Gastroesophageal sphincter (tissue), 4 donors: ENCODE results near the gene STARD8. TPM values are rescaled to one million over a fixed set of nuclear protein-coding genes. Genes with fewer than 3 reads are reported as not detected.

Experiments used
- ATAC-seq: fragments of 150-250 bp; one replicate; pipeline ENCODE4 v1.9.1; 2016; ENCODE audit warnings: mild to moderate bottlenecking, moderate library complexity
- H3K27ac ChIP-seq, 4 donors: fragments of 200-600 bp; sonication (generic) in 3 of 4; 1 replicate in 3 of 4; 2 replicates in 1 of 4; pipeline ENCODE4 v1.5.1; 2016 to 2019
- H3K27me3 ChIP-seq: fragments of 200-600 bp; sonication (generic); one replicate; pipeline ENCODE4 v1.5.1; 2019
- H3K36me3 ChIP-seq, 2 donors: fragments of 200-600 bp; sonication (generic); one replicate each; pipeline ENCODE4 v1.5.1; 2019; ENCODE audit warnings: control low read depth in 1 of 2
- H3K4me1 ChIP-seq, 3 donors: fragments of 200-600 bp; sonication (generic); 1 replicate in 2 of 3; 2 replicates in 1 of 3; pipeline ENCODE4 v1.5.1; 2016 to 2019; ENCODE audit warnings: control low read depth in 2 of 3
- H3K4me3 ChIP-seq, 2 donors: fragments of 200-600 bp; sonication (generic); one replicate each; pipeline ENCODE4 v1.5.1; 2019; ENCODE audit warnings: mild to moderate bottlenecking in 1 of 2, moderate library complexity in 1 of 2
- H3K9me3 ChIP-seq, 3 donors: fragments of 200-600 bp; sonication (generic); one replicate each; pipeline ENCODE4 v1.5.1; 2017 to 2019; ENCODE audit warnings: control low read depth in 2 of 3
- EP300 ChIP-seq: sonication (generic); formaldehyde crosslinking; IDR thresholded peaks from one replicate; pipeline ENCODE4 v1.6.1; 2017; ENCODE audit warnings: antibody characterized with exemption, mild to moderate bottlenecking
- POLR2A ChIP-seq, 2 donors: fragments of 450-650 bp; IDR thresholded peaks; one replicate each; pipeline ENCODE4 v1.6.1; 2017; ENCODE audit warnings: antibody characterized with exemption in 2 of 2, mild to moderate bottlenecking in 2 of 2, moderate library complexity in 1 of 2
- POLR2AphosphoS5 ChIP-seq: sonication (generic); formaldehyde crosslinking; IDR thresholded peaks from one replicate; pipeline ENCODE4 v1.6.1; 2017; ENCODE audit warnings: antibody characterized with exemption
- WGBS, 2 donors: methylation state at CpG; one replicate each; pipeline ENCODE4 v1.1.5; 2018; ENCODE audit warnings: low coverage in 1 of 2; 5-methylcytosine and 5-hydroxymethylcytosine counted together
- total RNA-seq, 4 donors: library from RNA; depleted of rRNA; stranded (reverse); fragments of >200 nt; gene quantifications; one replicate each; pipeline ENCODE4 v1.1.0, GENCODE V29; 2016
- TF ChIP-seq, protein P1 (sequence below), 4 experiments: fragments of 200-600 bp in 2 of 4; fragments of 450-650 bp in 2 of 4; sonication (generic) in 1 of 4; IDR thresholded peaks; one replicate each; pipeline ENCODE4 v1.5.1; 2017 to 2019; ENCODE audit warnings: antibody characterized with exemption in 4 of 4, mild to moderate bottlenecking in 2 of 4, moderate library complexity in 2 of 4

STARD8 gene
- total RNA-seq, 4 donors from 2014 or later = 8.9 to 15.8 (median 10.8) TPM

DNA sequence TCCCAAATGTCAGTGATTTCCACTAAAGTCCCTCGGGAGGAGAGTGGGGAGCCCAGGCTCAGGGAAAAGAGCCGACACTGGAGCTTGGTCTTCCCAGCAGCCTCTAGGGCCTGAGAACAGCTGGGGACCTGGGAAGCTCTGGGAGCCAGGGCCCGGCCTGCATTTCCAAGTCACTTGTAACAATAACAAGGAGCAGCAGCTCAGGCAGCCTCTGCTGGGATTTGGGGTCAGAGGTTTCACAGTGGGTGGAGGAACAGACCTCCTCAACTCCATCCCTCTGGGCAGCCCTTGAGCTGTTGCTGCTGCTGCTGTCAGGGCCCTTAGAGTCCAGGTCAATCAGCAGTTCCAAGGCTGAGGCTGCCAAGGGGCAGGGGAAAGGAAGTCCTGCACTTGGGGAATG, 11.1 kb downstream of the STARD8 start:
- H3K27ac ChIP-seq = no peak overlapping the region
- WGBS, 2 donors = no CpG with 5 or more reads among the region's 3 CpGs
- H3K4me1 ChIP-seq = no peaks in the 10 kb centered on the region
- ATAC-seq = peak; percentile 58
- H3K9me3 ChIP-seq = no peaks in the 10 kb centered on the region
- H3K4me3 ChIP-seq = no peak overlapping the region
- H3K27me3 ChIP-seq = no peaks in the 10 kb centered on the region
- TF ChIP-seq EP300 (no peak), POLR2A (IDR thresholded peaks at IDR 0.05) (no peak), POLR2AphosphoS5 (no peak)
- TF ChIP-seq, protein P1, sequence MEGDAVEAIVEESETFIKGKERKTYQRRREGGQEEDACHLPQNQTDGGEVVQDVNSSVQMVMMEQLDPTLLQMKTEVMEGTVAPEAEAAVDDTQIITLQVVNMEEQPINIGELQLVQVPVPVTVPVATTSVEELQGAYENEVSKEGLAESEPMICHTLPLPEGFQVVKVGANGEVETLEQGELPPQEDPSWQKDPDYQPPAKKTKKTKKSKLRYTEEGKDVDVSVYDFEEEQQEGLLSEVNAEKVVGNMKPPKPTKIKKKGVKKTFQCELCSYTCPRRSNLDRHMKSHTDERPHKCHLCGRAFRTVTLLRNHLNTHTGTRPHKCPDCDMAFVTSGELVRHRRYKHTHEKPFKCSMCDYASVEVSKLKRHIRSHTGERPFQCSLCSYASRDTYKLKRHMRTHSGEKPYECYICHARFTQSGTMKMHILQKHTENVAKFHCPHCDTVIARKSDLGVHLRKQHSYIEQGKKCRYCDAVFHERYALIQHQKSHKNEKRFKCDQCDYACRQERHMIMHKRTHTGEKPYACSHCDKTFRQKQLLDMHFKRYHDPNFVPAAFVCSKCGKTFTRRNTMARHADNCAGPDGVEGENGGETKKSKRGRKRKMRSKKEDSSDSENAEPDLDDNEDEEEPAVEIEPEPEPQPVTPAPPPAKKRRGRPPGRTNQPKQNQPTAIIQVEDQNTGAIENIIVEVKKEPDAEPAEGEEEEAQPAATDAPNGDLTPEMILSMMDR (IDR thresholded peaks at IDR 0.05) = no peak
- H3K36me3 ChIP-seq = no peaks in the 10 kb centered on the region

DNA sequence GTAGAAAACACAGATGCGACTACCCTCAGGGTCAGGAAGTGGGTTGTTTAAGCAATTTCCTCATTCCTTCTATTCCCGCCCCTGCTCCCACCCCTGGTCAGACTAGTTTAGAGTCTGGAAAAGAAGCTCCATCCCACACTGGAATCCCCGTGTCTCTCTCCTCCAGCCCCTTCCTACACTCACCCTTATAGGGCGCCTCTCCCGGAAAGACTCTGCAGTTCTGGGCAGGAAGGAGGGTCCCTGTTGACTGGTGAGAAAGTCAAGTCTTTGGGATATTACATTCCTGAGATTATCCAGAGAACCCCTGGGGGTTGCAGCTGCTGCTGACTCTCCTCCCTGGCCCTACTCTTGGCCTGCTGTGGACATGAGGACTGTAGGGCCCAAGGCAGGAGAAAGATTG, 11.9 kb downstream of the STARD8 start:
- Histone ChIP-seq H3K4me3 (no peak overlapping the region), H3K9me3 (no peaks in the 10 kb centered on the region), H3K36me3 (no peaks in the 10 kb centered on the region), H3K27me3 (no peaks in the 10 kb centered on the region), H3K27ac (no peak overlapping the region), H3K4me1 (no peaks in the 10 kb centered on the region)
- TF ChIP-seq EP300 (no peak), POLR2A (IDR thresholded peaks at IDR 0.05) (no peak), POLR2AphosphoS5 (no peak)
- TF ChIP-seq, protein P1 (IDR thresholded peaks at IDR 0.05) = no peak
- peak; percentile 44 for ATAC-seq
- WGBS, 2 donors = 63 to 100% methylated on average over 1 to 3 of the region's 5 CpGs

DNA sequence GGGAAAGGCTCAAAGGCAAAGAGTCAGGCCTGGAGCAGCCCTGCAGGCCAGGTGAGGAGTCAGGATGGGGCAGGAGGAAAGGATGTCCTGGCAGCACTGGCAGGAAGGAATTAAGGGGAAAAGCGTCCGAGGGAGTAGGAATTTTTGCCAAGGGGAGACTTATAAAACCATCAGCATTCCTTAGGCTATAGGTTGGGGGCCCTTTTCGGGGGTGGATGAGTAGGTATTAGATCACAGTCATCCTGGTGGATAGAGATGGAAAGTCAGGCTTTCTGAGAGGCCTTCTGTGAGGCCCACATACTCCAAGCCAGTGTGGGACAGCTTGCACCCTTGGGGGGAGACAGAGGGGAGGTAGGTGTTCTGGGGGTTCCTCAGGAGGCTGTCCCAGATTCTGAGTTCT, 12.3 kb downstream of the STARD8 start:
- no peaks in the 10 kb centered on the region for H3K4me1 ChIP-seq
- H3K36me3 ChIP-seq = no peaks in the 10 kb centered on the region
- WGBS, 2 donors = no CpG with 5 or more reads among the region's 3 CpGs
- H3K9me3 ChIP-seq = no peaks in the 10 kb centered on the region
- no peaks in the 10 kb centered on the region for H3K27me3 ChIP-seq
- no peak for ATAC-seq
- TF ChIP-seq, protein P1 (IDR thresholded peaks at IDR 0.05) = no peak
- TF ChIP-seq EP300 (no peak), POLR2A (IDR thresholded peaks at IDR 0.05) (no peak), POLR2AphosphoS5 (no peak)
- no peak overlapping the region for H3K4me3 ChIP-seq
- H3K27ac ChIP-seq = no peak overlapping the region

DNA sequence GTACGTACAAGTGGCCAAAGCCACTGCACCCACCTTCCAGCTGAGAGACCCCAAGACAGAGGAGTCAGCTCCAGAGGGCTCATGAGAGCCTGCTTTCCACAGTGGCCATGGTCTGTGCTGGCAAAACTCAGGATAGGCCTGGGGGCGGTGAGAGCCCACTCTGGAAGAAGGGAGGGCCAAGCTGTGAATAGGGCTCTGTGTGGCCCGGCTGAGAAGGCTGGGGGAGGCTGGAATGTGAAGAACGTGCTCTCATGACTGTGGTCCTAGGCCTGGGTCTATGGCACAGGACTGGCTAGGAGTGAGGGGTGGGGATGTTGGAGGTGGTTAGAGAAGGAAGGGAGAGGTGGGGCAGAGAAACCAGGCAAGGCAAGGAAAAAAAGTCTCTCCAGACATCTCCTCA, 13.3 kb downstream of the STARD8 start:
- no peaks in the 10 kb centered on the region for H3K9me3 ChIP-seq
- no peak for ATAC-seq
- H3K27me3 ChIP-seq = no peaks in the 10 kb centered on the region

DNA sequence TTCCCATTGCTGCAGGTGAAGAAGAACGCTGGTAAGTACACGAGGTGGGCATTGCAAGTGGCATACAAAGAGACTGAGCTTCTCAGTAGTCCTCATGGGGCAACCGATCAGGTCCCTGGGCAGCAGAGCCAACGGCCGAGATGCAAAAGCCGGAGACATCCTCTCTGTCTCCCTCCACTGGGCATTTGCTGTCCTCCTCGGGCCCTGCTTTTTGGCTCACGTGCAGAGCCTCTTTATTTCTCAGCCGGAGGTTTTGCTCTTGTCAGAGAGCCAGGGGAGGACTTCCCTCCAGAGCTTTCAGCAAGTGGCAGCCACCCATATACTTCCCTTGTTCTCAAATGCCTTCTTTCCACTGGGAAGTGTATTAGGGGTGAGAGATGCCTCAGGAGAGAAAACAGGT, 18.0 kb downstream of the STARD8 start:
- TF ChIP-seq POLR2A (IDR thresholded peaks at IDR 0.05) (no peak), POLR2AphosphoS5 (no peak), EP300 (no peak)
- TF ChIP-seq, protein P1 (IDR thresholded peaks at IDR 0.05) = peak in 1 of 4 experiments; percentile 9
- Histone ChIP-seq H3K9me3 (no peaks in the 10 kb centered on the region), H3K27me3 (no peaks in the 10 kb centered on the region), H3K36me3 (no peaks in the 10 kb centered on the region), H3K4me3 (no peak overlapping the region), H3K27ac (no peak overlapping the region), H3K4me1 (peaks cover 0 to under 1% (median 0%) of the 10 kb centered on the region in 3 donors)
- no CpG with 5 or more reads among the region's 9 CpGs for WGBS, 2 donors
- ATAC-seq = peak; percentile 34

More for the DNA sequence above, 13.3 kb downstream of the STARD8 start:
- H3K4me1 ChIP-seq = no peaks in the 10 kb centered on the region
- no peak overlapping the region for H3K4me3 ChIP-seq
- no CpG with 5 or more reads among the region's 4 CpGs for WGBS, 2 donors
- H3K36me3 ChIP-seq = no peaks in the 10 kb centered on the region
- no peak overlapping the region for H3K27ac ChIP-seq
- TF ChIP-seq POLR2A (IDR thresholded peaks at IDR 0.05) = no peak
- TF ChIP-seq, protein P1 (IDR thresholded peaks at IDR 0.05) = no peak
- no peak for TF ChIP-seq POLR2AphosphoS5
- TF ChIP-seq EP300 = no peak
